Activated naive CD4-positive, alpha-beta T cell treated with anti-CD3 and anti-CD28 coated beads, Interleukin-2, amount 50 U/mL, for 72 hours (primary cell): ENCODE results near the gene SCAF8. TPM values are rescaled to one million over a fixed set of nuclear protein-coding genes. Genes with fewer than 3 reads are reported as not detected.
A peak's percentile ranks its signal among the peaks of the same experiment; 100 is the strongest.
"Not testable (repeated sequence)": the region's sequence is repeated elsewhere in the genome, so short reads cannot be mapped to it uniquely, and the experiment has no call there.

Experiments used
- ATAC-seq, 2 donors: fragments of 150-1000 bp; cut with Tn5 transposase; 2 replicates each; pipeline ENCODE4 v1.10.0; 2021; ENCODE audit warnings: mild to moderate bottlenecking in 2 of 2, moderate library complexity in 2 of 2
- DNase-seq, 2 donors: peaks; one replicate each; pipeline ENCODE4 v3.0.0; 2021 to 2022; ENCODE audit warnings: low spot score in 2 of 2
- H3K27ac Mint-ChIP-seq, 2 donors: one replicate each; pipeline ENCODE4 v1.8.0; 2022; ENCODE audit warnings: mild to moderate bottlenecking in 2 of 2, mixed read lengths in 2 of 2
- H3K36me3 Mint-ChIP-seq, 2 donors: one replicate each; pipeline ENCODE4 v1.8.0; 2022; ENCODE audit warnings: mixed read lengths in 2 of 2
- H3K9me3 Mint-ChIP-seq, 2 donors: one replicate each; pipeline ENCODE4 v1.8.0; 2022; ENCODE audit warnings: mixed read lengths in 2 of 2
- total RNA-seq, 2 donors: library from RNA; stranded (reverse); gene quantifications; one replicate each; pipeline ENCODE4 v1.2.3, GENCODE V29; 2022

Gene SCAF8
- total RNA-seq, 2 donors from 2014 or later = 25.4 to 28.2 TPM

DNA sequence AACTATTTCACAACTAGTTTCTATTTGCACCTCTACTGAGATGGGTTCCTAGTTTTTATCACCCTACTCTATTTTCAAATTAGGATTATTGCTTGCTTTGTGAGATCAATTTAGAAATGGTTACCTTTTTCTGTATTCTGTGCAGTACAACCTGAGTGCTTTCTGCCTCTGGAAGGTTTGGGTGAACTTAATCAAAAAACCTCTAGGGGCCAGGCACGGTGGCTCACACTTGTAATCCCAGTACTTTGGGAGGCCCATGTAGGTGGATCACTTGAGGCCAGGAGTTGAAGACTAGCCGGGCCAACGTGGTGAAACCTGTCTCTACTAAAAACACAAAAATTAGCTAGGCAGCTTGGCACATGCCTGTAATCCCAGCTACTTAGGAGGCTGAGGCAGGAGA, 63.3 kb downstream of the SCAF8 start:
- H3K9me3 Mint-ChIP-seq = no peaks in the 10 kb centered on the region
- DNase-seq (no peak), ATAC-seq (no peak)
- peak overlapping the region; percentile 43 to 95 for H3K27ac Mint-ChIP-seq
- peaks cover 5 to 15% of the 10 kb centered on the region in 2 donors for H3K36me3 Mint-ChIP-seq

DNA sequence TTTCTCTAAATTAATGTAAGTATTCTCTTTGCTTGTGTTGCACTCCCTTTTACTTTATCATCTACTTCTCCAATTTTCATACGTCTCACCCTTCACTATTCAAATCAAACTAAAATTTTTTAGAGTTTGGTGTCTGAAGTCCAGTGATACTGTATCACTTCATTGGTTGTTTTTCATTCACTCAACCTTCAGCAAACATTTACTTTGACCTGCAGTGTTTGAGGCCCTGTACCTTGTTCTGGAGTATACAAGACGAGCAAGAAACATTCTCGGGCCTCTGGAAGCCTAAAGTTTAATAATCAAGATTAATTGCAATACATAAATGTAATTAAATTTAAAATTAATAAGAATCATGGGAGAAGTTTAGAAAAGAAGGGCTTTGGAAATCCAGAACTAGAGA, 64.6 kb downstream of the SCAF8 start:
- Mint-ChIP-seq H3K27ac (peak overlapping the region in 1 of 2 donors; percentile 2), H3K36me3 (peaks cover 5 to 15% of the 10 kb centered on the region in 2 donors), H3K9me3 (no peaks in the 10 kb centered on the region)
- DNase-seq = no peak
- ATAC-seq = no peak

DNA sequence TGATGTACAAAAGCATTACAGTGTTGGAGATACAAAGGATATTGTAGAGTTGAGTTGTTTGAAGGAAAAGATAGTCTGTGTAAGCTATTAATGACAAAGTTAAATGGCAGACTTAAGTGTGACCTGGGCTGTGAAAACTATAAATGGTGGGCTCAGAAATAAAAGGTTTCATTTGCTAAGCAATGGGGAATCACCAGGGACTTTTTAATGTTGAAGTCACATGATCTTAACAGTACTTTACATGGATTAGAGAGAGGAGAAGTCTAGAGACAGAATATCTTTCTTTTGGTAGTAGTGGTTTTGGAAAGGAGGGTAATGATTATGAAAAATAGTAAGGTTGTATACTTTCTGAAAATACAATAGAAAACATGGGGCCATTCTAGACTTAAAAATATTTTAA, 67.1 kb downstream of the SCAF8 start:
- no peak for DNase-seq
- Mint-ChIP-seq H3K9me3 (no peaks in the 10 kb centered on the region), H3K36me3 (peaks cover 5 to 15% of the 10 kb centered on the region in 2 donors), H3K27ac (peak overlapping the region in 1 of 2 donors; percentile 18)
- ATAC-seq = peak in 1 of 2 donors; percentile 24

DNA sequence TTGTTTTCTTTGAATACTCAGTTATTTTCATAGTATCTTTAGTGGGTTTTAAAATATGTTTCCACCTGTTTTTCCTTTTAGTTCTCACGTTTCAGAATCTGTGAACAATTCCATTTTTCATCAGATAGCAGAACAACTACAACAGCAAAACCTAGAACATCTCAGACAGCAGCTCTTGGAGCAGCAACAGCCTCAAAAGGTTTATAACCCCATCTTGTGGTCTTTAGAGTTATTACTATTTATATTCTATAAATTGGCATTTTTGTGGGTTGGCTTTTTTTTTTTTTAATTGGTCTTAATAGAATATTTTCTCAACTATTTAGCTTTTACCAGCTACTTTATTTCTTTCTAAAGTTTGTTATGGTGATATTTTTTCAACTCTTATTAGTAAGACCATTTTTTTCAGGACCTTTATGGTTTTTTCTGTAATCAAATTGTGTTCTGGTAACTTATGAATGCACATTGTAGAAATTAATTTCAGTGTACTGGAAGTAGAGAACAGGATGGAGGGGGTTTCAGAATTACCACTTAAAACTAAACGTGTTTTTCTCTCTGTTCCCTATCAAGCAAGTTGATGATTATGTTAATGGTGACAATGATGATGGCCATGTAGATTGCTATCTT, 72.2 kb downstream of the SCAF8 start:
- ATAC-seq = no peak
- H3K9me3 Mint-ChIP-seq = no peaks in the 10 kb centered on the region
- H3K27ac Mint-ChIP-seq = no peak overlapping the region
- peaks cover 10 to 18% of the 10 kb centered on the region in 2 donors for H3K36me3 Mint-ChIP-seq
- DNase-seq = no peak

DNA sequence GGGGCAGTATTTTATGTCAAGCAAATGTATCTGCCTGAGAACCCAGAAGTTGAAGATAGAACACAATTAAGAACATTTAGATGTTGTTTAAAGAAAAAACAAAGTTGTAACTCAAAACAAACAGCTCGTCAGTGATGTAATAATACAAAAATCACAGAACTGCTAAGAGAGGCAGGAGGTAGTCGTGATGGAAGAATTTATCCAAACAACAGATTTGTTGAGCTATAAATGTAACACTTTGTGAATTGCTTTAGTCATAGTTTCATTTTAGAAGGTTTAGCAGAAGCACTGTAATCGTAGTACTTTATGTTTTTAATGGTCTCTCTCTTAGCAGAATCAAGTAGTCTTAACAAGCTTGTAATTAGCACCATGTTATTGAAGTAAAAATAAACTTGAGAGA, 73.6 kb downstream of the SCAF8 start:
- peaks cover 14 to 32% of the 10 kb centered on the region in 2 donors for H3K36me3 Mint-ChIP-seq
- no peak for DNase-seq
- H3K27ac Mint-ChIP-seq = no peak overlapping the region
- no peak for ATAC-seq
- no peaks in the 10 kb centered on the region for H3K9me3 Mint-ChIP-seq

DNA sequence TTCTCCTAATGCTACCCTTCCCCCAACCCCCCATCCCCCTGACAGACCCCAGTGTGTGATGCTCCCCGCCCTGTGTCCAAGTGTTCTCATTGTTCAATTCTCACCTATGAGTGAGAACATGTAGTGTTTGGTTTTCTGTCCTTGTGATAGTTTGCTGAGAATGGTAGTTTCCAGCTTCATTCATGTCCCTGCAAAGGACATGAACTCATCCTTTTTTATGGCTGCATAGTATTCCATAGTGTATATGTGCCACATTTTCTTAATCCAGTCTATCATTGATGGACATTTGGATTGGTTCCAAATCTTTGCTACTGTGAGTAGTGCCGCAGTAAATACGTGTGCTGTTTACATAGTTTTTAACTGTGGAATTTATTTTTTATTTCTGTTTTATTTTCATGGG, 78.4 kb downstream of the SCAF8 start:
- not testable (repeated sequence) for H3K27ac Mint-ChIP-seq, H3K9me3 Mint-ChIP-seq, DNase-seq, ATAC-seq
- peaks cover 25 to 40% of the 10 kb centered on the region in 2 donors for H3K36me3 Mint-ChIP-seq

DNA sequence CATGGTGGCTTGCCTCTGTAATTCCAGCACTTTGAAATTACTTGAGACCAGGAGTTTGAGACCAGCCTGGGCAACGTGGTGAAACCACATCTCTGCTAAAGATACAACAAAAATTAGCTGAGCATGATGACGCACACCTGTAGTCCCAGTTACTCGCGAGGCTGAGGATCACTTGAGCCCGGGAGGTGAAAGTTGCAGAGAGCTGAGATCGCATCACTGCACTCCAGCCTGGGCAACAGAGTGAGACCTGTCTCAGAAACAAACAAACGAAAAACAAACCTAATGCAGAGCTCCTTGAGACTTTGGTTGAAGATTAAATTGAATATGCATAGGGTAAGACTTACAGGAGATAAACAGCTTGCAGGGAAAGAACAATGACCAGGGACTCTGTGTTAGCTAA, 80.8 kb downstream of the SCAF8 start:
- no peaks in the 10 kb centered on the region for H3K9me3 Mint-ChIP-seq
- H3K27ac Mint-ChIP-seq = no peak overlapping the region
- ATAC-seq (no peak), DNase-seq (no peak)
- H3K36me3 Mint-ChIP-seq = peaks cover 31 to 35% of the 10 kb centered on the region in 2 donors

DNA sequence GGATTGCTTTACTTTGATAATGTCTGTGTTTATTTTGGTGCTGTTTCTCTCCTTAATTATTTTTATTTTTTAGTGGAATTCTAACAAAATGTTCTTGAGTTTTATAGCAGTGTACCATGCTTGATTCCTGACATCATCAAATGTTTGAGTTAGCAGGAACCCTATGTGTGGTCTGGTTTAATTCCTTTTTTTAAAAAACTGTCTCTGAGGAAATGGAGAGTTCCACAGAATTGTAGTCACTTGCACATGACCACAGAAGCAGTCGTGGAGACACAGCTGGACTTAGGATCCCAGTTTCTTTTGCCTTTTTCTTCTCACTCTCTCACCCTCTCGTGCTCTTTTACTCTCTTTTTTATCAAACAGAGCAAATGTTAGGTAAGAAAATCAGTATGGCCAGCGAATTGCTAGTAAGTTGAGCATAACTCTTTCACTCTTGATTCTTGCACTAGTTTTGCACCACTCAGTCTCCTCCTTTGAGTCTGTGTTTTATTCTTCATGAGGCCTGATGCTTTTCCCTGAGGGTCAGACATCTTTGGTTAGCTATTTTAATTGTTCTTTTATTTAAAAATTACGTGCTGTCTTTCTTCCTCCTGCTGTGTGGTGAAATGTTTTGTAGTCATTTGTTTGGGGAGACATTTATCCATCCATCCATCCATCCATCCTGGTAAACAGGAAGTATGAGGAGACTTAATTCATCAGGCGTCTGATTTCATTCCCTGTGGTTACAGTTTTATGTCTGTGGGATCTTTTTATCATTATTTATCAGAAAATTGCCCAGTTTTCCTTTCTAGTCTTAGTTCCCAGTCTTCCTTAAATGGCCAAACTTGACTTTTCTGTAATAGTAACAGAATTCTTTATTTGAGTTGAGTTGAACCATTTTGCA, 83.0 kb downstream of the SCAF8 start:
- ATAC-seq (no peak), DNase-seq (no peak)
- no peaks in the 10 kb centered on the region for H3K9me3 Mint-ChIP-seq
- H3K36me3 Mint-ChIP-seq = peaks cover 15 to 21% of the 10 kb centered on the region in 2 donors
- H3K27ac Mint-ChIP-seq = no peak overlapping the region

DNA sequence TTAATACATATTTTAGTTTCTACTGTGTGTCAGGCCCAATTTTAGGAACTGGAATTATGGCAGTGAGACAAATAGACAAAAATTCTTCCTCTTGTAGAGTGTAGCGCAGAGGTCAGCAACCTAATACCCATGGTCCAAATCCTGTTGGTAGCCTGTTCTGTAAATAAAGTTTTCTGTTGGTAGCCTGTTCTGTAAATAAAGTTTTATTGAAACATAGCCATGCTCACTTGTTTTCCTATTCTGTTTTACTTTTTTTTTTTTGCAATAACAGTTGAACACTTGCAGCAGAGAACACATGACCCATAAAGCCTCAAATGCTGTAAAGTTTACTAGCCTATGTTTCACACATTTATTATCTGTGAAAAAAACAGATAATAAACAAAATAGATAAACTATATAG, 87.9 kb downstream of the SCAF8 start:
- Mint-ChIP-seq H3K27ac (no peak overlapping the region), H3K36me3 (peaks cover 10 to 16% of the 10 kb centered on the region in 2 donors), H3K9me3 (no peaks in the 10 kb centered on the region)
- ATAC-seq = no peak
- no peak for DNase-seq

DNA sequence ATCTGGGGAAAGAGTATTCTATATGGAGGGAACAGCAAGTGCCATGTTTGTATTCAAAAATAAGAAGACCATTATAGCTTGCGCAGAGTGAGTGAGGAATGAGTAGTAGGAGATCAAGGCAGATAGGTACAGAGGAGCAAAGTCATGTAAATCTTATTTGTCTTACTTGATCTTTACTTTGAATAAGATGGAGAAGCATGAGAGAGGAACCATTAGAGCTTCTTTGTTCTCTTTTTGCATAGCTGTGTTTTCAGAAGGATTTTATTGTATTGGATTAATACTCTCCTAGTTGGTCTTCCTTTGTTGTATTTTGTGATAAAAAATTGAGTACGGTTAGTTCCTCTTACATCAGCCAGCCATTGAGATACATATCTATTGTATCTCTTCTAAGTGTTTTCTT, 88.4 kb downstream of the SCAF8 start:
- no peak for ATAC-seq

DNA sequence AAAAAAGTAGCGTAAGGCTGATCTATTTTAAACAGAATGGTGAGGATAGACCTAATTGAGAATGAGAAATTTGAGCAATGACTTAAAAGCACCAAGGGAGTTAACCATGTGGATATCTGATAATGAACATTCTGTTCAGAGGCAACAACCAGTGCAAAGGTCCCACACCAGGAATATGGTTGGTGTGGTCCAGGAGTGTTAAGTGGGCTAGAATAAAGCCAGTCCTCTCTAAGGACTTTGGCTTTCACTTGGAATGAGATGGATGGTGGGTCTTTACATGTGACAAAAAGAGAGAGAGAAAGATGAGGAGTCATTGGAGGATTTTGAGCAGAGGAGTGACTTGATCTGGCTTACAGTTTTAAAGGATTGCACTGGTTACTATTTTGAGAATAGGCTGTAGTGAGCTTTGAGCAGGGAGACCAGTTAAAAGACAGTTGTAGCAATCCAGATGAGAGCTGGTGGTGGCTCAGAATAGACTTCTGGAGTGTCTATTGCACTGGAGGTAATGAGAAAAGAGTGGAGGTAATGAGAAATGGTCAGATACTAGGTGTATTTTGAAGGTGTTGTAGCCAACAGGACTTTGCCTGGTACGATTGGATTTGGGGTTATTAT, 89.8 kb downstream of the SCAF8 start:
- peaks cover 7 to 13% of the 10 kb centered on the region in 2 donors for H3K36me3 Mint-ChIP-seq
- no peak for DNase-seq
- H3K27ac Mint-ChIP-seq = peak overlapping the region; percentile 10 to 43
- H3K9me3 Mint-ChIP-seq = no peaks in the 10 kb centered on the region
- no peak for ATAC-seq

More for the DNA sequence above, 88.4 kb downstream of the SCAF8 start:
- Mint-ChIP-seq H3K9me3 (no peaks in the 10 kb centered on the region), H3K36me3 (peaks cover 10 to 13% of the 10 kb centered on the region in 2 donors), H3K27ac (no peak overlapping the region)
- no peak for DNase-seq

DNA sequence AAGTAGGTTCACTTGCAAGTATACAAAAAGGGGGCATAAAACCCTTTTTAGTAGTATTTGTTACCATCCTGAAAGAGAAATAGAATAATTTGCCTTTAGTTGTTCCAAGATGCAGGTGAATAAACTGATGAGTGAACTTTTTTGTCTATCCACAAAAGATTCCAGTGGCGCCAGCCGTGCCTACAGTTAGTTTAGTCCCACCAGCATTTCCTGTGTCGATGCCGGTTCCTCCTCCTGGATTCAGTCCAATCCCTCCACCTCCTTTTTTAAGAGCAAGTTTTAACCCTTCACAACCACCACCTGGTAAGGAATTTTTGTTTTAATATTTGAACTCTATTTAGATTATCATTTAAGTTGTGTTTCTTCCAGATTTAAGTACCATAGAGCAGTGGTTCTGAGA, 90.9 kb downstream of the SCAF8 start:
- Mint-ChIP-seq H3K36me3 (peaks cover 7 to 19% of the 10 kb centered on the region in 2 donors), H3K27ac (no peak overlapping the region), H3K9me3 (no peaks in the 10 kb centered on the region)
- DNase-seq = no peak
- ATAC-seq = no peak

DNA sequence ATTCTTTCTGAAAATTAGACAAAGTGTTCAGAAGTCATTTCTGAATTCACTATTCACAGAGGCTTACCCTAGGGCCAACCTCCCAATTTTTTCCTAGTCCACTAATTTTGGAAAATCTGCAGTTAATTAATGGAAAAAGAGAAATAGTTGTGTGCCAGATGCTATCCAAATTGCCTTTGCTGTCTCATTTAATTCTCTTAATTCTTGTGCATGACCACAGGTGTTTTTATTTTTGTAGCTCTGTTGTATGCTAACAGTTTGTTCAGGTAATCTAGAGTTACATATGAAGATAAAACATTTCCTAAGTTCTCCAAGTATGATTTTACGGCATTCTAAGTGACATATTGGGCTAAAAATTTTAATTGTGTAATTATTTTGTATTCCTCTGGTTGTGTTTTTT, 96.8 kb downstream of the SCAF8 start:
- no peak overlapping the region for H3K27ac Mint-ChIP-seq
- no peaks in the 10 kb centered on the region for H3K9me3 Mint-ChIP-seq
- ATAC-seq = no peak
- DNase-seq = no peak
- H3K36me3 Mint-ChIP-seq = peaks cover 7 to 19% of the 10 kb centered on the region in 2 donors

DNA sequence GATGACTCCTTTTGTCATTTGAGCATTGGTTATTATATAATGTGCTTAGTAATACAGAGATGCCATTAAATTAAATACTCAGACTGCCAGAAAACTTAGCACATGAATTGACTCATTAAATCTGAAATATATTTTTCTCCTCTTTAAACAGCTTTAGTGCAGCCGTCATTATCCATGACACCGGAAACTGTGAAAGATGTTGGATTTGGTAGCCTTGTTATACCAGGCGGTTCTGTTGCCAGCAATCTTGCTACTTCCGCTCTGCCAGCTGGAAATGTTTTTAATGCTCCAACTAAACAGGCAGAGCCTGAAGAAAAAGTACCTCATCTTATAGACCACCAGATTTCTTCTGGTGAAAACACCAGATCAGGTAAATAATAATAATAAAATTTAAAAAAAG, 97.6 kb downstream of the SCAF8 start:
- Mint-ChIP-seq H3K36me3 (peaks cover 7 to 19% of the 10 kb centered on the region in 2 donors), H3K9me3 (no peaks in the 10 kb centered on the region), H3K27ac (no peak overlapping the region)
- ATAC-seq = no peak
- DNase-seq = no peak

DNA sequence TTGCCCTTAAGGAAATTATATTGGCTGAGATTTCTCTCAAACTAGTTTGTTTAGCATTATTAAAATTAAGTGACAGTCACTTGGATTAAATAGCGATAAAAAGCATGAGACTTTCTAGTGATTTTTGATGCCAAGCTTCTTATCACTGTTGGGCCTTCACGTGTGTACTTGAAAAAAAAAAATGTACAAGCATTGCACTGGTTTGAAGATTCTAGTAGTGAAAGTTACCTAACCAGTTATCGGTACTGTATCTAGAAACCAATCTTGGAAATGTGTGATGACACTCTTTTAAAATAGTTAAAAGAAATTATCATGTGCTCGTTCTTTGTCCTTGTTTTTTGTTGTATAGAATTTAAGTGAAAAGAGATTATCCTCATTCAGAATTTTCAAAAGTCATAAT, 102.1 kb downstream of the SCAF8 start:
- DNase-seq = no peak
- ATAC-seq = no peak
- Mint-ChIP-seq H3K36me3 (peaks cover 7 to 9% of the 10 kb centered on the region in 2 donors), H3K9me3 (no peaks in the 10 kb centered on the region), H3K27ac (no peak overlapping the region)

DNA sequence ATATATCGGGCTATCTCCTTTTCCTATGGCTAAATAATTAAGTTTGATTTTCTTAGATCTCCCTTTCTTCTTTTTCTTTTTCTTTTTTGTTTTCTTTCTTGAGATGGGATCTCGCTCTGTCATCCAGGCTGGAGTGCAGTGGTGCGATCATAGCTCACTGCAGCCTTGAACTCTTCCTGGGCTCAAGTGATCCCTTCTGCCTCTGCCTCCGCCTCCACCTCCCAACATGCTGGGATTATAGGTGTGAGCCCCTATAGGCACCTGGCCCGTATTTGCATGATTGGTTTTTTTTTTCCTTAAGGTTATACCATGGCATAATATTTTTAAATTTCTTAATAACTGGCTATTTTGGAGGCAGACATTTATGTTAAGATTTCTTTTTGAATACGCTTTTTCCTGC, 106.3 kb downstream of the SCAF8 start:
- Mint-ChIP-seq H3K27ac (peak overlapping the region in 1 of 2 donors; percentile 4), H3K9me3 (no peaks in the 10 kb centered on the region), H3K36me3 (no peaks in the 10 kb centered on the region)
- DNase-seq (no peak), ATAC-seq (no peak)

DNA sequence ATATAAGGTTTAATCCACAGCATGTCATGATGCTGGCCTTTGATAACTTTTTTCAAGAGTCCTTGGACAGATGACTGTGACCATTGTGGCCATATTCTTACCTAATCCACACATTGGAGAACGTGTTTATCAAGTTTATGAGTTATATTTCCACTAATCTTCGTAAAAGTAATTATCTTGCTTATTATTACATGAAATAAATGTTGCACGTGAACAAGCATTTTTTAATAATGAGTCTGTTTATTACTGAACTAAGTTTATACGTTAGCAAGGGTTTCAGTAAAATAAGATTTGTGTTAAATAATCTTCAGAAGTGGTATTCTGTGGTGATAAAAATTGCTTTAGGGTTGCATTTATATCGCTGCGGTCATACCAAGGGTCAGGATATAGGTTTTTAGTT, 107.1 kb downstream of the SCAF8 start:
- Mint-ChIP-seq H3K27ac (no peak overlapping the region), H3K9me3 (no peaks in the 10 kb centered on the region), H3K36me3 (peaks cover 0 to 5% of the 10 kb centered on the region in 2 donors)
- ATAC-seq (no peak), DNase-seq (no peak)
